ENCODE results near the gene TMEM201. TPM values are rescaled to one million over a fixed set of nuclear protein-coding genes. Genes with fewer than 3 reads are reported as not detected.
"Not testable (repeated sequence)": the region's sequence is repeated elsewhere in the genome, so short reads cannot be mapped to it uniquely, and the experiment has no call there.

TMEM201 gene
- polyA plus RNA-seq, 1 experiment = 1.6 TPM

GRCh38 chr1:9557624-9558023 is 31.1 kb upstream of the TMEM201 start:
- Histone ChIP-seq H3K27me3 (ENCODE audit: control insufficient read depth, insufficient read depth, low read length) (no peaks in the 10 kb centered on the region), H3K27ac (ENCODE audit: low read depth, low read length) (no peak overlapping the region), H3K4me3 (ENCODE audit: low read depth, low read length) (no peak overlapping the region), H3K9me3 (ENCODE audit: control insufficient read depth, insufficient read depth, low read length) (no peaks in the 10 kb centered on the region)
- ChIA-PET CTCF (interaction anchor here (1.5 kb wide), 1 partner anchor 269 kb away, joined by 4 read pairs; no protein-coding TSS in a partner anchor), POLR2A (interaction anchor here (0.6 kb wide), 1 partner anchor 27 kb away, joined by 3 read pairs; no protein-coding TSS in a partner anchor)
- DNase-seq (ENCODE audit: low read depth, low spot score) = no peak
- no peak for TF ChIP-seq CTCF (IDR thresholded peaks at IDR 0.05; ENCODE audit: low read depth, low read length)

- DNase-seq (ENCODE audit: low read depth, low spot score) = no peak
- Histone ChIP-seq H3K9me3 (ENCODE audit: control insufficient read depth, insufficient read depth, low read length) (no peaks in the 10 kb centered on the region), H3K4me3 (ENCODE audit: low read depth, low read length) (no peak overlapping the region), H3K27ac (ENCODE audit: low read depth, low read length) (no peak overlapping the region), H3K27me3 (ENCODE audit: control insufficient read depth, insufficient read depth, low read length) (no peaks in the 10 kb centered on the region)
- no peak for TF ChIP-seq CTCF (IDR thresholded peaks at IDR 0.05; ENCODE audit: low read depth, low read length)
- CTCF ChIA-PET = interaction anchor here (1.5 kb wide), 1 partner anchor 269 kb away, joined by 4 read pairs; no protein-coding TSS in a partner anchor
- POLR2A ChIA-PET = interaction anchor here (0.6 kb wide), 1 partner anchor 28 kb away, joined by 3 read pairs; no protein-coding TSS in a partner anchor
These were observed 30.3 kb upstream of the TMEM201 start for GRCh38 chr1:9558271-9558945.

GRCh38 chr1:9558946-9559545 is 29.7 kb upstream of the TMEM201 start:
- H3K27ac ChIP-seq (ENCODE audit: low read depth, low read length) = no peak overlapping the region
- no peak overlapping the region for H3K4me3 ChIP-seq (ENCODE audit: low read depth, low read length)
- no peak for DNase-seq (ENCODE audit: low read depth, low spot score)
- H3K9me3 ChIP-seq (ENCODE audit: control insufficient read depth, insufficient read depth, low read length) = no peaks in the 10 kb centered on the region
- no peaks in the 10 kb centered on the region for H3K27me3 ChIP-seq (ENCODE audit: control insufficient read depth, insufficient read depth, low read length)
- ChIA-PET POLR2A (no interaction called here), CTCF (interaction anchor here (0.7 kb wide), 1 partner anchor 60 kb away, joined by 8 read pairs; no protein-coding TSS in a partner anchor)
- no peak for TF ChIP-seq CTCF (IDR thresholded peaks at IDR 0.05; ENCODE audit: low read depth, low read length)

GRCh38 chr1:9559673-9560072 is 29.0 kb upstream of the TMEM201 start:
- H3K4me3 ChIP-seq (ENCODE audit: low read depth, low read length) = no peak overlapping the region
- no peak overlapping the region for H3K27ac ChIP-seq (ENCODE audit: low read depth, low read length)
- H3K27me3 ChIP-seq (ENCODE audit: control insufficient read depth, insufficient read depth, low read length) = no peaks in the 10 kb centered on the region
- ChIA-PET POLR2A (no interaction called here), CTCF (no interaction called here)
- DNase-seq (ENCODE audit: low read depth, low spot score) = no peak
- no peak for TF ChIP-seq CTCF (IDR thresholded peaks at IDR 0.05; ENCODE audit: low read depth, low read length)
- no peaks in the 10 kb centered on the region for H3K9me3 ChIP-seq (ENCODE audit: control insufficient read depth, insufficient read depth, low read length)

GRCh38 chr1:9560090-9560489 is 28.6 kb upstream of the TMEM201 start:
- H3K27ac ChIP-seq (ENCODE audit: low read depth, low read length); H3K4me3 ChIP-seq (ENCODE audit: low read depth, low read length); POLR2A ChIA-PET; H3K9me3 ChIP-seq (ENCODE audit: control insufficient read depth, insufficient read depth, low read length); DNase-seq (ENCODE audit: low read depth, low spot score); H3K27me3 ChIP-seq (ENCODE audit: control insufficient read depth, insufficient read depth, low read length); CTCF ChIA-PET: not testable (repeated sequence)

Measured in AG04450 (cell line).